ENCODE results near the gene AGAP1. TPM values are rescaled to one million over a fixed set of nuclear protein-coding genes. Genes with fewer than 3 reads are reported as not detected.

AGAP1 gene
- total RNA-seq, 1 donor from 2014 or later, result 43.9 TPM

GRCh38 chr2:235688511-235689426 lies 194.9 kb downstream of the AGAP1 start:
- Mint-ChIP-seq H3K36me3 (ENCODE audit: low read depth, unreplicated experiment) (no peaks in the 10 kb centered on the region), H3K9me3 (ENCODE audit: unreplicated experiment) (no peaks in the 10 kb centered on the region), H3K27me3 (ENCODE audit: unreplicated experiment) (peaks cover 5% of the 10 kb centered on the region), H3K27ac (ENCODE audit: unreplicated experiment) (no peak overlapping the region), H3K4me1 (ENCODE audit: unreplicated experiment) (peaks cover 7% of the 10 kb centered on the region), H3K4me3 (ENCODE audit: unreplicated experiment) (no peak overlapping the region)
- DNase-seq (ENCODE audit: low spot score), result no peak
- no peak for TF ChIP-seq CTCF (IDR thresholded peaks at IDR 0.05; ENCODE audit: unreplicated experiment)

GRCh38 chr2:235689427-235689853 lies 195.6 kb downstream of the AGAP1 start:
- H3K36me3 Mint-ChIP-seq (ENCODE audit: low read depth, unreplicated experiment), result no peaks in the 10 kb centered on the region
- no peak for DNase-seq (ENCODE audit: low spot score)
- H3K27me3 Mint-ChIP-seq (ENCODE audit: unreplicated experiment), result peaks cover 5% of the 10 kb centered on the region
- peaks cover 7% of the 10 kb centered on the region for H3K4me1 Mint-ChIP-seq (ENCODE audit: unreplicated experiment)
- H3K27ac Mint-ChIP-seq (ENCODE audit: unreplicated experiment), result no peak overlapping the region
- no peaks in the 10 kb centered on the region for H3K9me3 Mint-ChIP-seq (ENCODE audit: unreplicated experiment)
- no peak overlapping the region for H3K4me3 Mint-ChIP-seq (ENCODE audit: unreplicated experiment)
- no peak for TF ChIP-seq CTCF (IDR thresholded peaks at IDR 0.05; ENCODE audit: unreplicated experiment)

- Mint-ChIP-seq H3K4me1 (ENCODE audit: unreplicated experiment) (peaks cover 2% of the 10 kb centered on the region), H3K27ac (ENCODE audit: unreplicated experiment) (no peak overlapping the region), H3K9me3 (ENCODE audit: unreplicated experiment) (no peaks in the 10 kb centered on the region), H3K36me3 (ENCODE audit: low read depth, unreplicated experiment) (no peaks in the 10 kb centered on the region), H3K4me3 (ENCODE audit: unreplicated experiment) (no peak overlapping the region), H3K27me3 (ENCODE audit: unreplicated experiment) (peaks cover 5% of the 10 kb centered on the region)
- TF ChIP-seq CTCF (IDR thresholded peaks at IDR 0.05; ENCODE audit: unreplicated experiment), result no peak
- no peak for DNase-seq (ENCODE audit: low spot score)
These were observed 196.4 kb downstream of the AGAP1 start for GRCh38 chr2:235690082-235690808.

- no peak overlapping the region for H3K4me3 Mint-ChIP-seq (ENCODE audit: unreplicated experiment)
- DNase-seq (ENCODE audit: low spot score), result no peak
- TF ChIP-seq CTCF (IDR thresholded peaks at IDR 0.05; ENCODE audit: unreplicated experiment), result no peak
- H3K9me3 Mint-ChIP-seq (ENCODE audit: unreplicated experiment), result no peaks in the 10 kb centered on the region
- no peak overlapping the region for H3K27ac Mint-ChIP-seq (ENCODE audit: unreplicated experiment)
- H3K36me3 Mint-ChIP-seq (ENCODE audit: low read depth, unreplicated experiment), result no peaks in the 10 kb centered on the region
- H3K27me3 Mint-ChIP-seq (ENCODE audit: unreplicated experiment), result peaks cover 5% of the 10 kb centered on the region
- peaks cover 2% of the 10 kb centered on the region for H3K4me1 Mint-ChIP-seq (ENCODE audit: unreplicated experiment)
These were observed 197.1 kb downstream of the AGAP1 start for GRCh38 chr2:235690809-235691450.
